HepG2 (cell line): ENCODE results near the gene CEP63. TPM values are rescaled to one million over a fixed set of nuclear protein-coding genes. Genes with fewer than 3 reads are reported as not detected.

Experiments used
- ATAC-seq: fragments of 200-7000 bp; cut with Tn5 transposase; 3 replicates; pipeline ENCODE4 v1.9.1; 2020; ENCODE audit warnings: mild to moderate bottlenecking, moderate library complexity
- BruUV-seq: library from RNA; stranded (reverse); fragments of 400-500 nt; replicated peaks from 2 replicates; lab custom pipeline; 2021; lab: Mats Ljungman, UMichigan
- CTCF ChIA-PET: fragments of 300-600 bp; formaldehyde crosslinking; extraction: SDS; loops from one replicate; lab custom pipeline; 2021; ENCODE audit warnings: low total read pairs, inconsistent platforms, low intra/inter-chr PET ratio; lab: Yijun Ruan, JAX
- POLR2A ChIA-PET: fragments of 350-600 bp; sonication (Branson Sonifier 250); formaldehyde crosslinking; loops from one replicate; lab custom pipeline; 2020; ENCODE audit warnings: antibody characterized with exemption, inconsistent platforms; lab: Yijun Ruan, JAX
- DNase-seq: peaks from one replicate; pipeline ENCODE4 v3.0.0-alpha.2; 2015; ENCODE audit warnings: low spot score
- FAIRE-seq: peaks from 3 replicates; lab custom pipeline; 2011; peaks lifted over from hg19 to GRCh38; lab: Jason Lieb, UNC
- H2AFZ ChIP-seq: one replicate; pipeline ENCODE4 v1.6.1; 2011; ENCODE audit warnings: low read length, inconsistent platforms
- H3K27ac ChIP-seq: fragments of 300-600 bp; 3 replicates; pipeline ENCODE4 v1.8.0; 2011; ENCODE audit warnings: mixed run types, mild to moderate bottlenecking, mixed read lengths, low read length, inconsistent platforms; ENCODE audit not compliant: insufficient read depth; ENCODE audit errors: extremely low read length
- H3K27me3 ChIP-seq, 2 experiments: fragments of 200-600 bp in 1 of 2; 2 replicates in 1 of 2; 3 replicates in 1 of 2; pipeline versions ENCODE4 v1.6.0 to v1.8.0; 2011; ENCODE audit warnings: low read length in 2 of 2, mild to moderate bottlenecking in 2 of 2, moderate library complexity in 2 of 2, inconsistent platforms in 1 of 2; ENCODE audit not compliant: insufficient read depth in 2 of 2, control insufficient read depth in 1 of 2
- H3K36me3 ChIP-seq, 2 experiments: fragments of 200-600 bp in 1 of 2; replicated peaks in 1 of 2; 2 replicates in 1 of 2; 3 replicates in 1 of 2; pipeline versions ENCODE4 v1.5.1 to v1.8.0; 2011; ENCODE audit warnings: low read length in 2 of 2, inconsistent platforms in 1 of 2; ENCODE audit not compliant: insufficient read depth in 2 of 2, control insufficient read depth in 1 of 2
- H3K4me1 ChIP-seq: 2 replicates; pipeline ENCODE4 v1.5.1; 2012; ENCODE audit warnings: low read length, inconsistent platforms; ENCODE audit not compliant: insufficient read depth
- H3K4me2 ChIP-seq: 2 replicates; pipeline ENCODE4 v1.6.0; 2011; ENCODE audit warnings: low read depth, low read length, inconsistent platforms
- H3K4me3 ChIP-seq, 3 experiments: fragments of 200-600 bp in 1 of 3; sonication (generic), shearing (Covaris generic) in 1 of 3; replicated peaks in 1 of 3; 2 replicates each; pipeline ENCODE4 v1.5.1; 2011 to 2016; ENCODE audit warnings: low read length in 3 of 3, inconsistent platforms in 2 of 3, low read depth in 2 of 3, mild to moderate bottlenecking in 2 of 3, control low read depth in 1 of 3, mixed read lengths in 1 of 3; ENCODE audit not compliant: insufficient read depth in 1 of 3
- H3K79me2 ChIP-seq: one replicate; pipeline ENCODE4 v1.6.1; 2011; ENCODE audit warnings: low read length, inconsistent platforms; ENCODE audit not compliant: insufficient read depth
- H3K9ac ChIP-seq: 2 replicates; pipeline ENCODE4 v1.6.0; 2011; ENCODE audit warnings: mild to moderate bottlenecking, low read depth, low read length, inconsistent platforms; ENCODE audit not compliant: insufficient read depth
- H3K9me3 ChIP-seq: 2 replicates; pipeline ENCODE4 v1.5.1; 2012; ENCODE audit warnings: mild to moderate bottlenecking, low read length
- H4K20me1 ChIP-seq: 2 replicates; pipeline ENCODE4 v1.6.0; 2011; ENCODE audit warnings: inconsistent platforms, mild to moderate bottlenecking, low read length, moderate library complexity; ENCODE audit not compliant: insufficient read depth
- GFI1 ChIP-seq: sonication (generic); formaldehyde crosslinking; IDR thresholded peaks from 2 replicates; pipeline ENCODE4 v1.5.0; 2020; ENCODE audit warnings: missing genetic modification reagents, mild to moderate bottlenecking, borderline replicate concordance
- IKZF1 ChIP-seq: fragments of 450-650 bp; IDR thresholded peaks from 2 replicates; pipeline ENCODE4 v1.7.1; 2016
- KDM5A ChIP-seq: fragments of 200-600 bp; sonication (generic); IDR thresholded peaks from 2 replicates; pipeline ENCODE4 v1.7.0; 2018; ENCODE audit warnings: antibody characterized with exemption, mild to moderate bottlenecking, low read length, borderline replicate concordance
- SOX6 ChIP-seq, 2 experiments: fragments of 450-650 bp in 1 of 2; sonication (generic) in 1 of 2; formaldehyde crosslinking in 1 of 2; IDR thresholded peaks; 2 replicates each; pipeline versions ENCODE4 v1.4.0 to v1.6.1; 2017 to 2020; ENCODE audit warnings: antibody characterized with exemption in 1 of 2, mild to moderate bottlenecking in 1 of 2, missing genetic modification reagents in 1 of 2
- SP2 ChIP-seq: sonication (generic); formaldehyde crosslinking; IDR thresholded peaks from 2 replicates; pipeline ENCODE4 v1.5.1; 2020; ENCODE audit warnings: mild to moderate bottlenecking, missing genetic modification reagents
- ZFX ChIP-seq: sonication (generic); formaldehyde crosslinking; IDR thresholded peaks from 2 replicates; pipeline ENCODE4 v1.4.0; 2020; ENCODE audit warnings: mild to moderate bottlenecking, low read depth, missing genetic modification reagents, moderate library complexity
- ZSCAN21 ChIP-seq: sonication (generic); formaldehyde crosslinking; IDR thresholded peaks from 2 replicates; pipeline ENCODE4 v1.8.0; 2022; ENCODE audit warnings: mild to moderate bottlenecking, missing genetic modification reagents, moderate library complexity, borderline replicate concordance
- WGBS: methylation state at CpG from one replicate; pipeline ENCODE4 v1.1.6; 2017; ENCODE audit warnings: low lambda C conversion rate; 5-methylcytosine and 5-hydroxymethylcytosine counted together
- in situ Hi-C: cut with HindIII; loops from 2 replicates; pipeline ENCODE4 v1.10.0; 2017; ENCODE audit warnings: low pct_unique_long_range_greater_than_20kb; ENCODE audit not compliant: extremely low pct_ligation_motif_present
- intact Hi-C: fragments of 100-400 bp; cut with micrococcal nuclease; formaldehyde crosslinking; loops from one replicate; pipeline ENCODE4 v1.10.0; 2022; ENCODE audit not compliant: unreplicated experiment
- polyA plus RNA-seq, 8 experiments: library from polyadenylated mRNA; depleted of rRNA in 3 of 8; stranded (reverse) in 7 of 8; unstranded in 1 of 8; fragments of >200 nt; fragmentation: Illumina TruSeq in 4 of 8; extraction: Trizol in 4 of 8; gene quantifications; 2 replicates each; pipeline versions ENCODE4 v1.2.1 to v1.2.3, GENCODE V29; 2011 to 2016; ENCODE audit warnings: low read depth in 4 of 8, missing spikeins in 1 of 8, mixed read lengths in 1 of 8; ENCODE audit not compliant: insufficient read depth in 1 of 8
- total RNA-seq, 5 experiments: library from RNA; depleted of rRNA; stranded (reverse); fragments of >200 nt; fragmentation: Illumina TruSeq; extraction: Trizol; gene quantifications; 2 replicates each; pipeline ENCODE4 v1.2.3, GENCODE V29; 2016; ENCODE audit warnings: low read depth in 1 of 5
- TF ChIP-seq, protein P1 (sequence below): sonication (generic); formaldehyde crosslinking; IDR thresholded peaks from 2 replicates; pipeline ENCODE4 v1.5.1; 2020; ENCODE audit warnings: missing genetic modification reagents, mild to moderate bottlenecking, borderline replicate concordance

CEP63 gene
- total and polyA plus RNA-seq, 2 of the 13 experiments (the other 11 are each of a cell fraction or from before 2014, with no cell fraction given): 7.2 to 18.4 TPM

DNA sequence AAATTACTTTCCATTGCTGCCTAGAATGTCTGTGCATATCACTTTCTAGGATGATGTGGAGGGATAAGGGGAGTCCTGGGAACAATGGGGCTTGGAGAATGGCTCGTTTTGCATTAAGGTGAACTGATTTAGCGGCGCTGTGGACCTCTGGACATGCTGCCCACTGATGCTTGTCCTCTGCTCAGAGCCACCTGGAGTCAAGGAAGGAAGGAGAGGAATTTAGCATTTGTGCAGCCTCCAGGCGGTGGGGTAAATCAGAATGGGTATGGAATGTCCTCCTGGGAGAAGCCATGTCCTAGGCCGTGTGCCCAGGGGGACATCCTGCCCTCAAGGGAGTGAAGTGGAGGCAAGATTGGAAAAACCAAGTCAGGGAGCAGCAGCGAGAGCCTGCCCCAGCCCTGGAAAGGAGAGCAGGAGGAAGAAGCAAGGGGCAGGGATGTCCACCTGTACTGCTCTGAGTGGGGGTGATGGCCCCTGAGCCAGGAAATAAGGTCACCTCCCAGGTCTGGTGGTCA is 127.2 kb downstream of the CEP63 start:
- POLR2A ChIA-PET: no interaction called here
- DNase-seq: no peak
- Histone ChIP-seq H3K9ac (no peak overlapping the region), H3K79me2 (no peaks in the 10 kb centered on the region), H3K27ac (no peak overlapping the region), H3K4me1 (no peaks in the 10 kb centered on the region), H3K36me3 (no peaks in the 10 kb centered on the region), H3K27me3 (peaks cover 0 to 13% of the 10 kb centered on the region in 2 experiments; a peak in 1 of 5 replicates), H4K20me1 (no peaks in the 10 kb centered on the region), H2AFZ (no peak overlapping the region), H3K9me3 (no peaks in the 10 kb centered on the region), H3K4me3 (no peak overlapping the region), H3K4me2 (no peak overlapping the region)
- FAIRE-seq: no peak
- no TSS peak for BruUV-seq
- intact Hi-C loops (no loop called here), in situ Hi-C loops (loop anchor here (25.0 kb wide), 2 partner anchors 899 to 1274 kb away; no protein-coding TSS in a partner anchor)
- ATAC-seq: no peak
- CTCF ChIA-PET: no interaction called here
- 11% methylated on average over 6 of the region's 6 CpGs for WGBS
- TF ChIP-seq KDM5A (no peak), ZSCAN21 (no peak), SP2 (CRISPR knock-in tag) (no peak), SOX6 (IDR thresholded peaks at IDR 0.05) (no peak), SOX6 (CRISPR knock-in tag; IDR thresholded peaks at IDR 0.05) (no peak), ZFX (CRISPR knock-in tag) (no peak), GFI1 (CRISPR knock-in tag) (no peak), IKZF1 (no peak)
- TF ChIP-seq, protein P1, sequence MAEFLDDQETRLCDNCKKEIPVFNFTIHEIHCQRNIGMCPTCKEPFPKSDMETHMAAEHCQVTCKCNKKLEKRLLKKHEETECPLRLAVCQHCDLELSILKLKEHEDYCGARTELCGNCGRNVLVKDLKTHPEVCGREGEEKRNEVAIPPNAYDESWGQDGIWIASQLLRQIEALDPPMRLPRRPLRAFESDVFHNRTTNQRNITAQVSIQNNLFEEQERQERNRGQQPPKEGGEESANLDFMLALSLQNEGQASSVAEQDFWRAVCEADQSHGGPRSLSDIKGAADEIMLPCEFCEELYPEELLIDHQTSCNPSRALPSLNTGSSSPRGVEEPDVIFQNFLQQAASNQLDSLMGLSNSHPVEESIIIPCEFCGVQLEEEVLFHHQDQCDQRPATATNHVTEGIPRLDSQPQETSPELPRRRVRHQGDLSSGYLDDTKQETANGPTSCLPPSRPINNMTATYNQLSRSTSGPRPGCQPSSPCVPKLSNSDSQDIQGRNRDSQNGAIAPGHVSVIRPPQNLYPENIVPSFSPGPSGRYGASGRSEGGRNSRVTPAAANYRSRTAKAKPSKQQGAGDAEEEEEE (CRISPR knock-in tag): no peak
